ENCODE measurements around the gene PTPRT.

PTPRT gene

GRCh38 chr20:43191946-43192863 lies 2.5 kb upstream of the PTPRT start:
- H3K9me3 Mint-ChIP-seq, result no peaks in the 10 kb centered on the region
- no peak overlapping the region for H3K27ac Mint-ChIP-seq
- H3K4me3 Mint-ChIP-seq, result no peak overlapping the region
- H3K4me1 Mint-ChIP-seq, result peaks cover 10% of the 10 kb centered on the region
- no peaks in the 10 kb centered on the region for H3K36me3 Mint-ChIP-seq
- H3K27me3 Mint-ChIP-seq, result peaks cover 28% of the 10 kb centered on the region

GRCh38 chr20:43191143-43191542 lies 1.4 kb upstream of the PTPRT start:
- Mint-ChIP-seq H3K9me3 (no peaks in the 10 kb centered on the region), H3K4me3 (no peak overlapping the region), H3K27me3 (peaks cover 34% of the 10 kb centered on the region), H3K27ac (no peak overlapping the region), H3K4me1 (peaks cover 10% of the 10 kb centered on the region), H3K36me3 (no peaks in the 10 kb centered on the region)

GRCh38 chr20:43190332-43190953 lies 737 bp upstream of the PTPRT start:
- Mint-ChIP-seq H3K27me3 (peaks cover 34% of the 10 kb centered on the region), H3K27ac (no peak overlapping the region), H3K36me3 (no peaks in the 10 kb centered on the region), H3K9me3 (no peaks in the 10 kb centered on the region), H3K4me3 (no peak overlapping the region), H3K4me1 (peaks cover 10% of the 10 kb centered on the region)

- peaks cover 40% of the 10 kb centered on the region for H3K27me3 Mint-ChIP-seq
- H3K27ac Mint-ChIP-seq, result no peak overlapping the region
- H3K4me3 Mint-ChIP-seq, result no peak overlapping the region
- no peaks in the 10 kb centered on the region for H3K36me3 Mint-ChIP-seq
- H3K4me1 Mint-ChIP-seq, result peaks cover 10% of the 10 kb centered on the region
- H3K9me3 Mint-ChIP-seq, result no peaks in the 10 kb centered on the region
These were observed 699 bp downstream of the PTPRT start for GRCh38 chr20:43188861-43189553.

GRCh38 chr20:43188234-43188653 lies 1.5 kb downstream of the PTPRT start:
- Mint-ChIP-seq H3K27ac (no peak overlapping the region), H3K9me3 (no peaks in the 10 kb centered on the region), H3K4me1 (peaks cover 10% of the 10 kb centered on the region), H3K4me3 (no peak overlapping the region), H3K36me3 (no peaks in the 10 kb centered on the region), H3K27me3 (peaks cover 40% of the 10 kb centered on the region)

- H3K4me3 Mint-ChIP-seq, result no peak overlapping the region
- H3K27me3 Mint-ChIP-seq, result peaks cover 40% of the 10 kb centered on the region
- no peaks in the 10 kb centered on the region for H3K9me3 Mint-ChIP-seq
- no peaks in the 10 kb centered on the region for H3K36me3 Mint-ChIP-seq
- H3K27ac Mint-ChIP-seq, result no peak overlapping the region
- H3K4me1 Mint-ChIP-seq, result peaks cover 10% of the 10 kb centered on the region
These were observed 2.1 kb downstream of the PTPRT start for GRCh38 chr20:43187476-43188233.

- Mint-ChIP-seq H3K4me1 (peaks cover 10% of the 10 kb centered on the region), H3K27ac (no peak overlapping the region), H3K4me3 (no peak overlapping the region), H3K27me3 (peaks cover 34% of the 10 kb centered on the region), H3K9me3 (no peaks in the 10 kb centered on the region), H3K36me3 (no peaks in the 10 kb centered on the region)
These were observed 3.4 kb downstream of the PTPRT start for GRCh38 chr20:43186312-43186711.

- H3K27me3 Mint-ChIP-seq, result peaks cover 32% of the 10 kb centered on the region
These were observed 3.8 kb downstream of the PTPRT start for GRCh38 chr20:43185901-43186300.

GRCh38 chr20:43183536-43184070 lies 6.1 kb downstream of the PTPRT start:
- Mint-ChIP-seq H3K4me3 (no peak overlapping the region), H3K27ac (no peak overlapping the region), H3K9me3 (no peaks in the 10 kb centered on the region), H3K36me3 (no peaks in the 10 kb centered on the region), H3K4me1 (peaks cover 6% of the 10 kb centered on the region), H3K27me3 (peaks cover 24% of the 10 kb centered on the region)

More at GRCh38 chr20:43185901-43186300, 3.8 kb downstream of the PTPRT start:
- Mint-ChIP-seq H3K9me3 (no peaks in the 10 kb centered on the region), H3K27ac (no peak overlapping the region), H3K4me3 (no peak overlapping the region), H3K36me3 (no peaks in the 10 kb centered on the region), H3K4me1 (peaks cover 10% of the 10 kb centered on the region)

- Mint-ChIP-seq H3K27me3 (peaks cover 9% of the 10 kb centered on the region), H3K27ac (no peak overlapping the region), H3K4me3 (no peak overlapping the region), H3K4me1 (no peaks in the 10 kb centered on the region), H3K9me3 (peaks cover 4% of the 10 kb centered on the region), H3K36me3 (no peaks in the 10 kb centered on the region)
These were observed 11.6 kb downstream of the PTPRT start for GRCh38 chr20:43178080-43178479.

GRCh38 chr20:43176726-43177125 lies 13.0 kb downstream of the PTPRT start:
- Mint-ChIP-seq H3K27ac (no peak overlapping the region), H3K4me3 (no peak overlapping the region), H3K4me1 (no peaks in the 10 kb centered on the region), H3K9me3 (peaks cover 4% of the 10 kb centered on the region), H3K36me3 (no peaks in the 10 kb centered on the region), H3K27me3 (peaks cover 9% of the 10 kb centered on the region)

- Mint-ChIP-seq H3K9me3 (peaks cover 4% of the 10 kb centered on the region), H3K4me1 (no peaks in the 10 kb centered on the region), H3K4me3 (no peak overlapping the region), H3K36me3 (no peaks in the 10 kb centered on the region), H3K27ac (no peak overlapping the region), H3K27me3 (peaks cover 8% of the 10 kb centered on the region)
These were observed 17.8 kb downstream of the PTPRT start for GRCh38 chr20:43171930-43172329.

- H3K9me3 Mint-ChIP-seq, result no peaks in the 10 kb centered on the region
- no peak overlapping the region for H3K4me3 Mint-ChIP-seq
- no peaks in the 10 kb centered on the region for H3K4me1 Mint-ChIP-seq
- no peaks in the 10 kb centered on the region for H3K36me3 Mint-ChIP-seq
- H3K27me3 Mint-ChIP-seq, result peaks cover 5% of the 10 kb centered on the region
- H3K27ac Mint-ChIP-seq, result no peak overlapping the region
These were observed 18.9 kb downstream of the PTPRT start for GRCh38 chr20:43170771-43171170.

GRCh38 chr20:43167615-43168014 lies 22.1 kb downstream of the PTPRT start:
- H3K4me1 Mint-ChIP-seq, result no peaks in the 10 kb centered on the region
- H3K27me3 Mint-ChIP-seq, result peaks cover 4% of the 10 kb centered on the region
- H3K36me3 Mint-ChIP-seq, result no peaks in the 10 kb centered on the region
- no peak overlapping the region for H3K27ac Mint-ChIP-seq
- no peaks in the 10 kb centered on the region for H3K9me3 Mint-ChIP-seq
- H3K4me3 Mint-ChIP-seq, result no peak overlapping the region

GRCh38 chr20:43167021-43167420 lies 22.7 kb downstream of the PTPRT start:
- no peaks in the 10 kb centered on the region for H3K4me1 Mint-ChIP-seq
- H3K36me3 Mint-ChIP-seq, result no peaks in the 10 kb centered on the region
- no peak overlapping the region for H3K4me3 Mint-ChIP-seq
- no peak overlapping the region for H3K27ac Mint-ChIP-seq
- H3K9me3 Mint-ChIP-seq, result no peaks in the 10 kb centered on the region
- peaks cover 4% of the 10 kb centered on the region for H3K27me3 Mint-ChIP-seq
